ENCODE results near the gene PDLIM5.

GRCh38 chr4:94406668-94407437 is 44.9 kb upstream of the PDLIM5 start:
- TF ChIP-seq CTCF (optimal IDR thresholded peaks at IDR 0.05 in 1 of 3, IDR thresholded peaks at IDR 0.05 in 1 of 3, conservative IDR thresholded peaks at IDR 0.05 in 1 of 3; ENCODE audit: extremely low read depth in 1 of 3, insufficient read depth in 2 of 3, low read length in 3 of 3) (peak; percentile 69 to 83 (median 71)), EZH2 (IDR thresholded peaks at IDR 0.05; ENCODE audit: low read length) (no peak)
